PC-9 (cell line): ENCODE results near the gene HNRNPM. TPM values are rescaled to one million over a fixed set of nuclear protein-coding genes. Genes with fewer than 3 reads are reported as not detected.

Source experiments
- BruUV-seq: library from RNA; stranded (reverse); fragments of 400-500 nt; replicated peaks from 2 replicates; lab custom pipeline; 2021; lab: Mats Ljungman, UMichigan
- CTCF ChIA-PET: fragments of 300-600 bp; sonication (Branson Sonifier 250); formaldehyde crosslinking; loops from one replicate; lab custom pipeline; 2022; ENCODE audit warnings: antibody characterized with exemption; lab: Charles Lee
- POLR2A ChIA-PET: fragments of 300-600 bp; sonication (Branson Sonifier 250); formaldehyde crosslinking; loops from one replicate; lab custom pipeline; 2022; ENCODE audit warnings: antibody characterized with exemption; ENCODE audit not compliant: unreplicated experiment; lab: Charles Lee
- DNase-seq, 2 experiments: peaks; one replicate each; pipeline versions ENCODE4 v3.0.0 to v3.0.0-alpha.2; 2015 to 2022; ENCODE audit warnings: mixed read lengths in 1 of 2
- H2AFZ ChIP-seq: fragments of 200-600 bp; sonication (generic); 2 replicates; pipeline ENCODE4 v1.8.1; 2017; ENCODE audit warnings: antibody characterized with exemption
- H3F3A ChIP-seq: fragments of 200-600 bp; sonication (generic); 2 replicates; pipeline ENCODE4 v1.8.1; 2017; ENCODE audit warnings: antibody characterized with exemption, mild to moderate bottlenecking, low read depth; ENCODE audit not compliant: insufficient read depth
- H3K27ac ChIP-seq: fragments of 200-600 bp; sonication (generic); 2 replicates; pipeline ENCODE4 v1.6.1; 2016; ENCODE audit warnings: mixed run types
- H3K27me3 ChIP-seq: fragments of 200-600 bp; sonication (generic); 2 replicates; pipeline ENCODE4 v1.6.1; 2016; ENCODE audit warnings: low read depth, mixed run types; ENCODE audit not compliant: insufficient read depth
- H3K36me3 ChIP-seq: fragments of 200-600 bp; sonication (generic); 2 replicates; pipeline ENCODE4 v1.6.1; 2016; ENCODE audit warnings: low read depth, mixed run types
- H3K4me1 ChIP-seq: fragments of 200-600 bp; sonication (generic); replicated peaks from 2 replicates; pipeline ENCODE4 v1.6.1; 2016; ENCODE audit warnings: mixed run types; ENCODE audit not compliant: insufficient read depth
- H3K4me2 ChIP-seq: fragments of 200-600 bp; sonication (generic); 2 replicates; pipeline ENCODE4 v1.6.1; 2017; ENCODE audit warnings: mixed run types
- H3K4me3 ChIP-seq: fragments of 200-600 bp; sonication (generic); 2 replicates; pipeline ENCODE4 v1.6.1; 2016; ENCODE audit warnings: mixed run types
- H3K79me2 ChIP-seq: fragments of 200-600 bp; sonication (generic); 2 replicates; pipeline ENCODE4 v1.6.1; 2017; ENCODE audit warnings: low read depth, mixed run types
- H3K9me2 ChIP-seq: fragments of 200-600 bp; sonication (generic); 2 replicates; pipeline ENCODE4 v1.8.1; 2017; ENCODE audit warnings: mild to moderate bottlenecking; ENCODE audit not compliant: insufficient read depth
- H3K9me3 ChIP-seq: fragments of 200-600 bp; sonication (generic); 2 replicates; pipeline ENCODE4 v1.8.1; 2016; ENCODE audit warnings: low read depth; ENCODE audit not compliant: insufficient read depth
- H4K20me1 ChIP-seq: fragments of 200-600 bp; sonication (generic); 2 replicates; pipeline ENCODE4 v1.8.1; 2017; ENCODE audit not compliant: insufficient read depth
- CTCF ChIP-seq: fragments of 200-600 bp; sonication (generic); conservative IDR thresholded peaks from 2 replicates; pipeline ENCODE4 v1.6.1; 2017; ENCODE audit warnings: mixed run types, antibody characterized with exemption, mild to moderate bottlenecking, moderate library complexity
- EZH2 ChIP-seq: fragments of 200-600 bp; sonication (generic); IDR thresholded peaks from 2 replicates; pipeline ENCODE4 v1.8.0; 2017; ENCODE audit warnings: antibody characterized with exemption, low read depth
- intact Hi-C: fragments of 100-400 bp; cut with micrococcal nuclease; formaldehyde crosslinking; loops from one replicate; pipeline ENCODE4 v1.10.0; 2022; ENCODE audit not compliant: unreplicated experiment
- total RNA-seq: library from RNA; stranded (reverse); gene quantifications from 2 replicates; pipeline ENCODE4 v1.2.3, GENCODE V29; 2021

HNRNPM gene
- total RNA-seq, 1 experiment from 2014 or later: 239 TPM

DNA sequence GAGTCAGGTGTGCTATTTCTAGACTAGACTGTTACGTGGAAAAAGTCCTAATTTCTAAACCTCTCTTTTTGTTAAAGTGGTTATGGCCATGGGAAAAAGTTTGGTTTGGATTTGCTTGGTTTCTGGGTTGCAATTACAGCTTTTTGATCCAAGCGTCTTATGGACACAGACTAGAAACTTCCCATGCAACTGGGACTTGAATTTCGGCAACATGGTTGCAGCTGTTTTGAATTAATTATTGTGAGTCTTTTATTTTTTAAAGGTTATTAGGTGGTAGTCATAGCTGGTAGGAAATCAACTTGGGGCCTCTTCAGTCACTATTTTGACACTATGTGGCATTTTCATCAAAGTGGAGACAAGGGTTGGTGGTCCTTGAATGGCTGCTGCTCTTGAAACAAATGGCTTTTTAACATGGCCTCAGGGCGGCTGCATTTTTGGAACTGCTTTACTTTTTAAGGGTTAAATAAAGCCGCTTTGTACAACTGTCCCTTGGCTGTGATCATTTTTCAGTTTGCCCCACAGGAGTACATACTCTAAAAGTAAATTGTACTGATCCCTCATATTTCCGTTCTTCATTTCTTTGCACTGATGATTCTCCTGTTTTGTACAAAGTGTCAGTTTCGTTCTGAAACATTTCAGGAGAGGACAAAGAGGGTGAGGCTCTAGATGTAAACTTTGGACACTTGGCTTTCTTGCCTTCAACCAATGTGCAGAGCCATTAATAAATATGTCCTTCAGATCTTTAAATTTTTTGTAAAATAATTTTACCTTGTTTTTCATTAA is 15.9 kb downstream of the HNRNPM start:
- no peaks in the 10 kb centered on the region for H3K9me3 ChIP-seq
- H2AFZ ChIP-seq: no peak overlapping the region
- CTCF ChIA-PET: no interaction called here
- peaks cover 100% of the 10 kb centered on the region for H3K79me2 ChIP-seq
- DNase-seq: no peak
- H3K4me3 ChIP-seq: no peak overlapping the region
- POLR2A ChIA-PET: interaction anchor here (0.6 kb wide), 1 partner anchor 70 kb away, joined by 3 read pairs; no protein-coding TSS in a partner anchor
- H4K20me1 ChIP-seq: peaks cover 100% of the 10 kb centered on the region
- BruUV-seq: no TSS peak
- TF ChIP-seq EZH2 (no peak), CTCF (no peak)
- H3F3A ChIP-seq: peaks cover 73% of the 10 kb centered on the region
- peak overlapping the region; percentile 17; the same call in 1 of the 2 replicates for H3K27ac ChIP-seq
- H3K36me3 ChIP-seq: peaks cover 51% of the 10 kb centered on the region
- H3K4me1 ChIP-seq: peaks cover 35% of the 10 kb centered on the region
- no peaks in the 10 kb centered on the region for H3K9me2 ChIP-seq
- H3K4me2 ChIP-seq: peak overlapping the region; percentile 49; the same call in 1 of the 2 replicates
- H3K27me3 ChIP-seq: no peaks in the 10 kb centered on the region
- intact Hi-C loops: no loop called here

- no peak overlapping the region for H3K27ac ChIP-seq
- no peak overlapping the region for H3K4me3 ChIP-seq
- H3K79me2 ChIP-seq: peaks cover 100% of the 10 kb centered on the region
- POLR2A ChIA-PET: no interaction called here
- no peaks in the 10 kb centered on the region for H3K27me3 ChIP-seq
- no TSS peak for BruUV-seq
- no peak for TF ChIP-seq CTCF
- no peak for TF ChIP-seq EZH2
- H2AFZ ChIP-seq: no peak overlapping the region
- no peaks in the 10 kb centered on the region for H3K9me3 ChIP-seq
- intact Hi-C loops: no loop called here
- peaks cover 80% of the 10 kb centered on the region for H3F3A ChIP-seq
- peaks cover 35% of the 10 kb centered on the region for H3K4me1 ChIP-seq
- peaks cover 100% of the 10 kb centered on the region for H4K20me1 ChIP-seq
- DNase-seq: no peak
- no peaks in the 10 kb centered on the region for H3K9me2 ChIP-seq
- CTCF ChIA-PET: no interaction called here
- H3K36me3 ChIP-seq: peaks cover 52% of the 10 kb centered on the region
- H3K4me2 ChIP-seq: no peak overlapping the region
Observed at GRCh38 chr19:8461376-8461775, 16.6 kb downstream of the HNRNPM start.

DNA sequence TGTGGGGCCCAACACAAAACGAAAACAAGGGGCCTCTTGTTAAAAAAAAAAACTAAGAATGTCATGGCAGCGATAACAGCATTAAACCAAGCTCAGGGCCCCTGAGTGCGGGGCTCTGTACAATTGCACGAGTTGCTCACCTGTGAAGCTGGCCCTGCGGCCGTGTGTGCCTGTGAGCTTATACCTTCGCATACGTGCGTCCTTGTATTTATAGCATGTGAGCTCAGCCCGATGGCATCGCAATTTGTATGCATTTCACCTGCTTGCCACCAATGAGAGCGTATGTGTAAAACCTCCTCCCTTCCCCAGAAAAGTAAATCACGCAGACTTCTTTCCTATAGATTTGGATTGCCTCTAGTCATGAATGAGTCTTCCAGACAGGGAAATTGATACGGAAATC is 17.1 kb downstream of the HNRNPM start:
- H3K4me2 ChIP-seq: no peak overlapping the region
- no peak for DNase-seq
- peaks cover 35% of the 10 kb centered on the region for H3K4me1 ChIP-seq
- no peak overlapping the region for H3K27ac ChIP-seq
- intact Hi-C loops: no loop called here
- POLR2A ChIA-PET: no interaction called here
- TF ChIP-seq EZH2 (no peak), CTCF (no peak)
- peaks cover 98% of the 10 kb centered on the region for H3K79me2 ChIP-seq
- H3K9me3 ChIP-seq: no peaks in the 10 kb centered on the region
- H3F3A ChIP-seq: peaks cover 83% of the 10 kb centered on the region
- no TSS peak for BruUV-seq
- H3K9me2 ChIP-seq: no peaks in the 10 kb centered on the region
- H3K36me3 ChIP-seq: peaks cover 47% of the 10 kb centered on the region
- H4K20me1 ChIP-seq: peaks cover 99% of the 10 kb centered on the region
- no peak overlapping the region for H3K4me3 ChIP-seq
- CTCF ChIA-PET: interaction anchor here (0.6 to 1.1 kb wide), 3 partner anchors 41 to 48 kb away, joined by 3 to 8 read pairs (median 4); no protein-coding TSS in a partner anchor
- H3K27me3 ChIP-seq: no peaks in the 10 kb centered on the region
- no peak overlapping the region for H2AFZ ChIP-seq
